Stimulated activated CD8-positive, alpha-beta memory T cell treated with anti-CD3 and anti-CD28 coated beads, Interleukin-15, amount 100 ng/mL, for 24 hours (primary cell): ENCODE data around the gene CREB5.

Source experiments
- DNase-seq: peaks from one replicate; pipeline ENCODE4 v3.0.0-alpha.2; 2020; ENCODE audit warnings: low read depth

Gene CREB5

GRCh38 chr7:28646376-28647075 lies 234.2 kb downstream of the CREB5 start:
- DNase-seq: no peak

DNA sequence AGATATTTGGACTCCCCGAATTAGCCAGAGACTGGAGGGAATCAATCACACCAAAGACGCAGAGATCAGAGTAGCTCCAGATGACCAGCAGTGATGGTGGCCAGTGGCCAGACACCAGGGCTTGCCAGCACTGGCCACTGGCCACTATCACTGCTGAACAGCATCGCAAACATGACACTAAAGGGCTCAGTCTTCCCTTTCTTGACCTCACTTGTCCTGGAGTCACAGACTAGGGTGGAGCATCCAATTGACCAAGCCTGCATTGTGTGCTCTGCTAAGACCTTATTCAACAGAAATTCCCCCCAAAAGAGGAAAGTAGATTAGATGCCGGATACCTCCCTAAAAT lies 234.7 kb downstream of the CREB5 start:
- no peak for DNase-seq

GRCh38 chr7:28649189-28649588 lies 236.9 kb downstream of the CREB5 start:
- no peak for DNase-seq

DNA sequence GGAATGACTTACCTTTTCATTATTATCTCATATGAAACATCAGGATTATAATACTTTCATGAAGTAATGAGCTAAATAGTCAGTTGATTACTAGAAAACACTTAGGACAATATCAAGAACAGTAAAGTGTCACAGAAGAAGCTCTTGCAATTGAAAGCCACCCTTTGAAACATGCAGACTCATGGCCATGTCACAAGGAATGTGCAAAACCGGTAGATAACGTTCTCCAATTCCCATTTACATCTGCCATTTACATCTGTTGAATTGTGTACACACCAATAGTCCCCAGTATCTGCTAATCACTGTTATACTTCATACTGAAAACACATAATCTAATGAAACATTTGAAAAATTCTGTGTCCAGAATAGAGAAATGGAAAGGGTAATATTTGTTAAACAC lies 237.5 kb downstream of the CREB5 start:
- DNase-seq: no peak

- DNase-seq: no peak
These were observed 241.8 kb downstream of the CREB5 start for GRCh38 chr7:28654110-28654509.

DNA sequence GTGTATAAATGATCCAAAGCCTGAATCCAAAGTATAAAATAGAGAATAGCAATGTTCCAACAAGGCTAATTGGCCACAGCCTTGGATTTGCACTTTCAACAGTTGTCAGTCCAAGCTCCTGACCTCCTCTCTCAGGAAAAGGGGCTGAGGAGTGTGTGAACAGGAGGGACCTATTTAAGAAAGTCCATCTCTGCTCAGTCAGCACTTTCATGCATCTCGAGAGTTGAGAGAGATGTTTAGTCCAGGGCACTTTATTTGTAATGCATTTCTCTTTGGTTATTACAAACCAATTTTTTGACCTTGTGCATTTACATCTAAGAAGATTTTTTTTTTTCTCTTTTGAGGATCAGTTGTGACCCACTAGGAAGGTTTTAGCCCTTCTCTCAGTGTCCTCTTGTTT lies 244.2 kb downstream of the CREB5 start:
- DNase-seq: no peak

DNA sequence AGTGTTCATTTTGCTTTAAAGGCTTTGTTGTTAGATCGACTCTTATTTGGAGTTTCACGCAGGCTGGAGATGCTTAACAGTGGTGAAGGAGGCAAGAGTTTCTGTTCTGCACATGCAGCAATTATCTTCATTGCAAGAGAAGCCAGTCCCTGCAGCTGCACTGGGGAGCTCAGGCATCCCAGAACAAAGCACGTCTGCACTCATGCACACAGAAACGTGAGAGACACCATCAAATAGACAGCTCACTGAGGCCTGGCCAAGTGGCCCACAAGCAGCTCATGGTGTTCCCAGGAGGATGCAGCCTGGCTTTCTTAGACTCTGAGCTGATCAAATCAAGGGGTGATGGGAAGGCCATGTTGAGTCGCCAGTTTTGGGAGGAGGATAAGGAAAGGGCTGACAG lies 246.1 kb downstream of the CREB5 start:
- no peak for DNase-seq

- DNase-seq: no peak
These were observed 247.8 kb downstream of the CREB5 start for GRCh38 chr7:28660132-28660531.

- DNase-seq: no peak
These were observed 249.7 kb downstream of the CREB5 start for GRCh38 chr7:28661826-28662595.

DNA sequence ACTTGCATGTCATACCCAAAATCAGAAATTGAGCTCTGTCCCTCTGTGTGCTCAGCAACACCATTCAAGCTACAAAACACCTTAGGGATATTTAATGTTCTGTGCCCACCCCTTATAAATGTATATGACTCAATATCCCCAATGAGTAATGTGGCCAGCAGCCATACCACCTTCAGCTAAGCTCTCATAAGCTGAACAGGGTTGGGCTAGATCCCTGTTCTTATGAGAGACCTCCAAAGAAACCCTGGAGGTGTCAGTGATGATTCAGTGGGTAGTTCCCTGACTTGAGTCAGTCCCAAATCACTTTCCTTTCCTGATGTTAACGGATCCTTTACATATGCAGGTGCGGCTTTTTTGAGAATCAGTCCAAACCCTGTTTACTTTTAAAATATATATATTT lies 253.8 kb downstream of the CREB5 start:
- DNase-seq: no peak

DNA sequence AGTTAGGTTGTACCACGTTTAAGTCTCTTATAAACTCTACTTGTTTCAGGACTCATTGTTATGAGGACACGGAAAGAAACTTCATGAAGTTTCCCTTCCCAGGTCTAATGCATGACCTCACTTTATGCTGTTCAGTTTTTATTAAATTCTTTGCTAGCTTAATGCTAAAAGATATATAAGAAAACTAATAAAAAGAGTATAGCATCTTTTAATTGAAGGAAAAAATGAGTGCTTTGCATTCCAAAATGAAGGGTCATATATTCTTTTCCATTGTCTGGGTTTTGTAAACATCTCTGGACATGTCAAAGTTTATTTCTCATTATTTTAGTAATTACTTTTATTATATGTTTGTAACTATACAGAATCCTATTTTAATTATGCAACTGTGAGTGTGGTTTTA lies 255.8 kb downstream of the CREB5 start:
- DNase-seq: no peak

DNA sequence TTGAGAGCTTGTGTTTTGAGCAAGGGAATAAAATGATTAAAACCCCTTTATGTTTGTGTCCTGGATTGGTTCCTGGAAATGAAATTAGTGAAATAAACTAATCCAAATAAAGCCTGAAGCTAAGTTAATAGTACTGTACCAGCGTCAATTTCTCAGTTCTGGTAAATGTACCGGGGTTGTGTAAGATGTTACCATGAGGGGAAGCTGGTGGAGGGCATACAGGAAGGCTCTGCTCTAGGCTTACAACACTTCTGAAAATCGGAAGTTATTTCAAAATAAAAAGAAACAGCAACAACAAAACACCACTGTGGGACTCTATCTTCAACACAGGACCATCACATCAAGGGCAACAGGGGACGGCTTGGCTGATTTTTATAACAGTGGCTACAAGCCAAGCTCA lies 257.0 kb downstream of the CREB5 start:
- DNase-seq: no peak

DNA sequence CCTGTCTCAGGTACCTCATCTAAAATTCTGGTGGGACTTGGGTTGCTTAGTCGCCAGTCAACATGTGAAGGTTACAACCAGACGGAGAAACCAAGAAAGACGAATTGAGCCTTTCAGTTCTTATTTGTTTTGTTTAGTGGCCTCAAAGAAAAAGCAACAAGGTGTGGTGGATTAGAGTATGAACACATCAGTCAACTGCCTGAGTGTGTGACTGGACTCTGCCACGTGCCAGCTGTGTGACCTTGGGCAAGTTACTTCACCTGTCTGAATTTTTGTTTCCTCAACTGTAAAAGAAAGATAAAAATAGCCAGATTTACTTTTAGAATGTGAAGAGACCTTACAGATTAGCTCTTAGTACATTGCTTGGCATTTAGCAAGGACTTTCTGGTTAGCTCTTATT lies 259.2 kb downstream of the CREB5 start:
- DNase-seq: no peak

DNA sequence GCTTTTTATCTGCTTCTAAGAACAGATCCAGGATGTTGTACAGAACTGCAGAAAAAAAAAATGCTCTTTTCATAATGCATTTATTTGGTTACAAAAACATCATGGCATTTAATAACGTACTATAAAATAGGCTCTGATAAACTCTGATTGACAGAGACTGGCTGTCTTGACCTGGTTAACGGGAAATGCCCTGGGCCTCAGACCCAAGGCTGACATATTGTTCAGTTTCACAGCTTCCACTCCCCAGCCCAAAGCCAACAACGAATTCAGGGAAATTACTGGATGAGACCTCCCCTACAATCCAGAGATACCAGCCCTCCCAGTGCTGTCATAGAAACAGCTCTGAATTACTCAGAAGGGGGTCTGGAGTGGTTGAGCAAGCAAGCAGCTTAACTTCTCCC lies 260.1 kb downstream of the CREB5 start:
- no peak for DNase-seq

- no peak for DNase-seq
These were observed 262.1 kb downstream of the CREB5 start for GRCh38 chr7:28674359-28674782.

DNA sequence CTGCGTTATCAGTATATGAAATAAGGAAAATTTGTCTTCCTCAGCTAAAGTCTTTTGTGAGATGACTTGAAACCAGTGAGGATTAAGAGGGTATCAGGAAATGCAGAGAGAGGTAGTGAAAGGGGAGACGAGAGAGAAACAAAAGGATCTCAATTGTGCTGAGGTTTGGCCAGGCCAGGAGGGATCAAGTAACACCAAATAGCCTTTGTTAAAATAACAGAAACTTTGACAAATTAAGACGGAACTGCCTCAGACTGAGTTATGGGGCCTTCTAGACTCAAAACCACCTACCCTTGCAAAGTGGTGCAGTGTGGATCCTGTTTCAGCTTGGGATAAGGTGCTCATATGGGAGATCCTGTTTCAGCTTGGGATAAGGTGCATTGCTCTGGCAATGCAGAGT lies 263.1 kb downstream of the CREB5 start:
- no peak for DNase-seq

- no peak for DNase-seq
These were observed 265.4 kb downstream of the CREB5 start for GRCh38 chr7:28677668-28678067.

DNA sequence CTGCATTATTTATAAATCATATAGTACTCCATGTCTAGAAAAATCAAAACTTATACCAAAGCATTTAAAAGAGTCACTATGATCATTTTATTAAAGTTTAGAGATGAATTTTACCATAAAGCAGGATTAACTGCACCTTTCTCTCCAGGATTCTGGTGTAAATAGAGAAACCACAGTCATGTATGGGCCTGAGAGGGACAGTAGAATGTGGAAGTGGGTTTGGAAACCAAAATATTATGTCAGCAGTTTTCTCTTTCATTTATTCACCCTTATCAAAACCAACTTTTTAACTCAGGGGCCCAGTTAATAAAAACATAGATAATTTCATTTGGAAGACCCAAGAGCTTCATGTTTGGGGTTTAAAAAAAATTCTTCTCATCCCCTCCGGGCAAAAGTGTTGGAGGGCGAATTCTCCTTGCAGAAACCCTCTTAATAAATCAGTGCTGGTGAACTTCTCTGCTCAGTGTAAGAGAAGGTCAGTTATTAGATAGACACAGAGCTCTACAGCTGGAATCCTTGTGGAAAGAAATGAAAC lies 266.2 kb downstream of the CREB5 start:
- DNase-seq: no peak

DNA sequence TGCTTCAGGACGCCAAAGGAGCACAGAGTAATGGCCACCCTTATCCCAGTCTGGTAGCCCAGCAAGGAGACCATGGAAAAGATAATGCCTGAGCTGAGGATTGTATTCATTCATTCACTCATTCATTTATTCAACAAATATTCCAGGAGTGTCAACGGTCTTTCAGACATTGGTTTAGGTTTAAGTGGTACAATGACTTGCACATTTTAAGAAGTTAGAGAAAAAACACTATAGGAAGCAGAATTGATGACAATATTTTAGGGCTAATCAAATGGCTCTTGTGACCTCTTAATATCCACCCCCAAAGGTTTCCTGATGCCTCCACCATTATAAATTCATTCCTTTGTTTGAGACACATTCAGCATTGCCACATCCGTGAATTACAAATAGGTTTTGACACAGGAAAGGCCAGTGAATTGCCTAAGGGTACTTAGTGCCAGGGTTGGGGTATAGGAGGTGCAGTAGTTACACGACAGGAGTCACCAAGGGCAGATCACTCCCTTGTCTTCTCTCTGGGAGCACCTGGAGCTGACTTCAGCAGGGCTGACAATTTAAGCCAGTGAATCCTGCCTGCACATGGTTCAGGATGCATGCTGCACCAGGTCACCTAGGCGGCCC lies 269.5 kb downstream of the CREB5 start:
- DNase-seq: no peak

GRCh38 chr7:28682801-28683200 lies 270.5 kb downstream of the CREB5 start:
- no peak for DNase-seq

DNA sequence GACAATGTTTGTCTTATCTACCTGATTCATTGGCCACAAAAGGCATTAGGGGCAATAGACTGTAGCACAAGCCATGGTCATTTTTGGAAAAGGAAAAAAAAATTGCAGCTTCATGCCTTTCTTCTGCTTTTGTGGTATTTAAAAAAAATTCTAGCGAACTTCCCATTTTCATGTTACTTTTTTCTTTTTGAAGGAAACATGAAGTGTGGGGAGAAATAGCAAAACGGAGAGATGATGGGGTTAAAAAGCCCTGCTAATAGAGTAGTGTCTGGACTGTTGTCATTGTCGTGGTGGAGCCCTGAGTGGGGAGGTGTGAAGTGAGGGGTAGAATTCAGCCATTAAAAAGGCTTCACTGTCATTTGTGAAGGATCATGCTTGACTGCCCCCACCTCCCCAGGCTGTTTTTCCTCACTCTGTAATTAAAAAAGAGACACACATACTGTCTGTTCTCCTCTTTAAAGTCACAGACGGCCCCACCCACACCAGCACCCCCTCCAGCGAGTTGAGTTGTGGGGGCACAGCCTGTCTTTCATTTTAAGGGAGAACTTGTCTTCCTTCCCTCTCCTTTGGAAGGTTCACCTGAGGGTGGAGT lies 272.4 kb downstream of the CREB5 start:
- DNase-seq: no peak

GRCh38 chr7:28685242-28685643 lies 272.9 kb downstream of the CREB5 start:
- DNase-seq: no peak
